Upper lobe of left lung (tissue), 4 donors: Measurements from ENCODE around the gene RYR1.

Experiments
- CTCF ChIP-seq, 6 experiments: fragments of 450-650 bp in 4 of 6; fragments of 200-600 bp in 2 of 6; sonication (generic) in 2 of 6; IDR thresholded peaks; one replicate each; pipeline ENCODE4 v1.5.1; 2016 to 2019; ENCODE audit warnings: antibody characterized with exemption in 6 of 6
- EP300 ChIP-seq, 4 donors: sonication (generic); formaldehyde crosslinking; IDR thresholded peaks; one replicate each; pipeline ENCODE4 v1.5.1; 2017; ENCODE audit warnings: antibody characterized with exemption in 4 of 4, control low read depth in 2 of 4
- POLR2A ChIP-seq, 4 donors: fragments of 450-650 bp; IDR thresholded peaks; one replicate each; pipeline ENCODE4 v1.5.1; 2016 to 2017; ENCODE audit warnings: antibody characterized with exemption in 4 of 4, mild to moderate bottlenecking in 2 of 4
- POLR2AphosphoS5 ChIP-seq, 2 donors: sonication (generic); formaldehyde crosslinking; IDR thresholded peaks; one replicate each; pipeline ENCODE4 v1.5.1; 2017; ENCODE audit warnings: antibody characterized with exemption in 2 of 2

- no peak for TF ChIP-seq CTCF (IDR thresholded peaks at IDR 0.05)
- TF ChIP-seq POLR2AphosphoS5 (IDR thresholded peaks at IDR 0.05), result no peak
- no peak for TF ChIP-seq POLR2A (IDR thresholded peaks at IDR 0.05)
- no peak for TF ChIP-seq EP300 (IDR thresholded peaks at IDR 0.05)
Measured at GRCh38 chr19:38421856-38422255, 11.6 kb upstream of the RYR1 start.
